ENCODE results near the gene PIAS4. TPM values are rescaled to one million over a fixed set of nuclear protein-coding genes. Genes with fewer than 3 reads are reported as not detected.

The PIAS4 gene
- total RNA-seq, 1 experiment from 2014 or later = 45.7 TPM

GRCh38 chr19:3968556-3969434, 38.7 kb upstream of the PIAS4 start:
- H3K4me3 ChIP-seq (ENCODE audit: low read depth, low read length) = no peak overlapping the region
- H3K9me3 Mint-ChIP-seq (ENCODE audit: unreplicated experiment) = no peaks in the 10 kb centered on the region
- DNase-seq = peak; percentile 93 to 95
- H3K9me3 ChIP-seq = no peaks in the 10 kb centered on the region
- TF ChIP-seq CTCF (IDR thresholded peaks at IDR 0.05; ENCODE audit: insufficient read depth in 1 of 2, low read depth in 1 of 2, low read length in 1 of 2, severe bottlenecking in 1 of 2, unreplicated experiment in 1 of 2) = no peak
- CTCF ChIA-PET = interaction anchor here (0.6 to 1.8 kb wide), 4 partner anchors 11 to 1382 kb away, joined by 4 to 16 read pairs (median 5); partner anchors contain the start of gene EEF2
- H3K27ac Mint-ChIP-seq (ENCODE audit: unreplicated experiment) = peak overlapping the region; percentile 79
- POLR2A ChIA-PET = interaction anchor here (0.5 to 3.6 kb wide), 11 partner anchors 10 to 395 kb away, joined by 3 to 67 read pairs (median 4); partner anchors contain the start of genes APBA3, EEF2 and MRPL54
- peaks cover 76% of the 10 kb centered on the region for H3K36me3 Mint-ChIP-seq (ENCODE audit: insufficient read depth, unreplicated experiment)
- TSS peak; percentile 95 for BruUV-seq (replicated peaks)
- peaks cover 1% of the 10 kb centered on the region; the same call in 1 of the 2 replicates for H3K36me3 ChIP-seq (ENCODE audit: control insufficient read depth, insufficient read depth, low read length)
- intact Hi-C loops (cut with micrococcal nuclease; ENCODE audit: unreplicated experiment) = no loop called here
- peak overlapping the region; percentile 78 for H3K4me3 Mint-ChIP-seq (ENCODE audit: unreplicated experiment)
- H3K27me3 Mint-ChIP-seq (ENCODE audit: insufficient read depth, unreplicated experiment) = no peaks in the 10 kb centered on the region
- H3K4me1 Mint-ChIP-seq (ENCODE audit: low read depth, unreplicated experiment) = peaks cover 22% of the 10 kb centered on the region
- H3K4me1 ChIP-seq = peaks cover 28% of the 10 kb centered on the region
- H3K27me3 ChIP-seq (replicated peaks; ENCODE audit: control insufficient read depth, insufficient read depth, low read length) = no peaks in the 10 kb centered on the region

GRCh38 chr19:3969435-3970312, 37.9 kb upstream of the PIAS4 start:
- DNase-seq = peak; percentile 58 to 70
- intact Hi-C loops (cut with micrococcal nuclease; ENCODE audit: unreplicated experiment) = no loop called here
- H3K27ac Mint-ChIP-seq (ENCODE audit: unreplicated experiment) = peak overlapping the region; percentile 79

More at GRCh38 chr19:3969435-3970312, 37.9 kb upstream of the PIAS4 start:
- Mint-ChIP-seq H3K4me3 (ENCODE audit: unreplicated experiment) (peak overlapping the region; percentile 78), H3K4me1 (ENCODE audit: low read depth, unreplicated experiment) (peaks cover 22% of the 10 kb centered on the region), H3K9me3 (ENCODE audit: unreplicated experiment) (no peaks in the 10 kb centered on the region), H3K27me3 (ENCODE audit: insufficient read depth, unreplicated experiment) (no peaks in the 10 kb centered on the region), H3K36me3 (ENCODE audit: insufficient read depth, unreplicated experiment) (peaks cover 67% of the 10 kb centered on the region)
- Histone ChIP-seq H3K4me3 (ENCODE audit: low read depth, low read length) (peak overlapping the region; percentile 97), H3K27me3 (replicated peaks; ENCODE audit: control insufficient read depth, insufficient read depth, low read length) (no peaks in the 10 kb centered on the region), H3K9me3 (no peaks in the 10 kb centered on the region), H3K4me1 (peaks cover 28% of the 10 kb centered on the region), H3K36me3 (ENCODE audit: control insufficient read depth, insufficient read depth, low read length) (peaks cover 1% of the 10 kb centered on the region; the same call in 1 of the 2 replicates)
- no TSS peak for BruUV-seq (replicated peaks)
- POLR2A ChIA-PET = interaction anchor here (0.8 to 3.6 kb wide), 6 partner anchors 10 to 207 kb away, joined by 3 to 67 read pairs (median 10); partner anchors contain the start of genes APBA3, EEF2 and MRPL54
- peak in 1 of 2 experiments; percentile 5 for TF ChIP-seq CTCF (IDR thresholded peaks at IDR 0.05; ENCODE audit: insufficient read depth in 1 of 2, low read depth in 1 of 2, low read length in 1 of 2, severe bottlenecking in 1 of 2, unreplicated experiment in 1 of 2)
- CTCF ChIA-PET = interaction anchor here (0.6 to 1.8 kb wide), 3 partner anchors 16 to 1383 kb away, joined by 4 to 16 read pairs (median 4); partner anchors contain the start of gene EEF2

Measured in Caco-2 (cell line).